SK-N-SH treated with all-trans-retinoic acid at 6 μM for 48 hours (cell line): ENCODE results near the gene ZMYM2.

Source experiments
- ATAC-seq: fragments of 200-7000 bp; cut with Tn5 transposase; 3 replicates; pipeline ENCODE4 v1.9.1; 2020; ENCODE audit warnings: mild to moderate bottlenecking, moderate library complexity
- ARNTL ChIP-seq: fragments of 450-650 bp; formaldehyde crosslinking; IDR thresholded peaks from 2 replicates; pipeline ENCODE4 v1.5.0; 2020; ENCODE audit warnings: low read depth, mild to moderate bottlenecking, moderate library complexity, borderline replicate concordance
- CSDC2 ChIP-seq: fragments of 250-450 bp; sonication (Bioruptor Pico); IDR thresholded peaks from 2 replicates; pipeline ENCODE4 v1.5.0; 2020; ENCODE audit warnings: mild to moderate bottlenecking, moderate library complexity
- CSRNP3 ChIP-seq: fragments of 250-450 bp; sonication (Bioruptor Pico); IDR thresholded peaks from 2 replicates; pipeline ENCODE4 v1.5.1; 2021; ENCODE audit warnings: mild to moderate bottlenecking, moderate library complexity
- ESRRG ChIP-seq: fragments of 250-450 bp; sonication (Bioruptor Pico); IDR thresholded peaks from 2 replicates; pipeline ENCODE4 v1.6.1; 2021; ENCODE audit warnings: mild to moderate bottlenecking
- ISL1 ChIP-seq: fragments of 250-450 bp; sonication (Bioruptor Pico); IDR thresholded peaks from 2 replicates; pipeline ENCODE4 v2.1.2; 2022; ENCODE audit warnings: mild to moderate bottlenecking, moderate library complexity
- OSR1 ChIP-seq: fragments of 250-450 bp; sonication (Bioruptor Pico); IDR thresholded peaks from 2 replicates; pipeline ENCODE4 v1.8.0; 2022; ENCODE audit warnings: moderate library complexity, mild to moderate bottlenecking, inconsistent platforms
- SNAI2 ChIP-seq: fragments of 250-450 bp; sonication (Bioruptor Pico); IDR thresholded peaks from 2 replicates; pipeline ENCODE4 v1.5.0; 2020; ENCODE audit warnings: mild to moderate bottlenecking, moderate library complexity
- TCF4 ChIP-seq: fragments of 250-450 bp; sonication (Bioruptor Pico); IDR thresholded peaks from 2 replicates; pipeline ENCODE4 v1.8.0; 2021; ENCODE audit warnings: mild to moderate bottlenecking, moderate library complexity, borderline replicate concordance
- ZFP30 ChIP-seq: fragments of 450-650 bp; formaldehyde crosslinking; IDR thresholded peaks from 2 replicates; pipeline ENCODE4 v1.5.0; 2022; ENCODE audit warnings: mild to moderate bottlenecking, moderate library complexity
- ZNF8 ChIP-seq: fragments of 450-650 bp; formaldehyde crosslinking; IDR thresholded peaks from 2 replicates; pipeline ENCODE4 v1.5.0; 2020; ENCODE audit warnings: mild to moderate bottlenecking, moderate library complexity
- TF ChIP-seq, protein P1 (sequence below): fragments of 250-450 bp; sonication (Bioruptor Pico); IDR thresholded peaks from 2 replicates; pipeline ENCODE4 v1.5.1; 2020; ENCODE audit warnings: low read depth, mild to moderate bottlenecking, moderate library complexity
- TF ChIP-seq, protein P2 (sequence below): fragments of 250-450 bp; sonication (Bioruptor Pico); IDR thresholded peaks from 2 replicates; pipeline ENCODE4 v1.5.0; 2020; ENCODE audit warnings: mild to moderate bottlenecking, moderate library complexity

The ZMYM2 gene

DNA sequence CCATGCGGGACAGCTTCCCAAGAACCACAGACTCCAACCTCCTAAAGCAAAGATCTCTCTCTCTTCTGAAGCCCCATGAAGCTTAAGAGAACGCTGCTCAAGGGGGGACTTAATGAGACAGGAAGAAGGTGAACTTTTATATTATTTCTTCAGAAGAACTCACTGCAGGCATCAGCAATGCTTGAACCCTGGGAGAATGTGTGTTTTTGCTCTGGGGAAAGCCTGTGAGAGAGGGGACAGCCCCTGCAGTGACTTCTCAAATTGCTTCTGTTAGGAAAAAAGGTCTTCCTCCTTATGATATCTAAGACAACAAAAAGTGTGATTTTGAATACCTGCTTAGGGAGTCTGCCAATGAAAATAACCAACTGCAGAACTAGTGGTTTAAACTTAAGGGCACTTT, 179.3 kb downstream of the ZMYM2 start:
- no peak for ATAC-seq
- no peak for TF ChIP-seq ZNF8
- TF ChIP-seq ISL1 (CRISPR knock-in tag): no peak
- no peak for TF ChIP-seq CSRNP3 (CRISPR knock-in tag)
- TF ChIP-seq, protein P1, sequence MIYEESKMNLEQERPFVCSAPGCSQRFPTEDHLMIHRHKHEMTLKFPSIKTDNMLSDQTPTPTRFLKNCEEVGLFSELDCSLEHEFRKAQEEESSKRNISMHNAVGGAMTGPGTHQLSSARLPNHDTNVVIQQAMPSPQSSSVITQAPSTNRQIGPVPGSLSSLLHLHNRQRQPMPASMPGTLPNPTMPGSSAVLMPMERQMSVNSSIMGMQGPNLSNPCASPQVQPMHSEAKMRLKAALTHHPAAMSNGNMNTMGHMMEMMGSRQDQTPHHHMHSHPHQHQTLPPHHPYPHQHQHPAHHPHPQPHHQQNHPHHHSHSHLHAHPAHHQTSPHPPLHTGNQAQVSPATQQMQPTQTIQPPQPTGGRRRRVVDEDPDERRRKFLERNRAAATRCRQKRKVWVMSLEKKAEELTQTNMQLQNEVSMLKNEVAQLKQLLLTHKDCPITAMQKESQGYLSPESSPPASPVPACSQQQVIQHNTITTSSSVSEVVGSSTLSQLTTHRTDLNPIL: no peak
- TF ChIP-seq, all 23 proteins: peak for 0

- no peak for ATAC-seq
- TF ChIP-seq CSDC2 (CRISPR knock-in tag): no peak
- TF ChIP-seq SNAI2: no peak
- TF ChIP-seq, protein P2, sequence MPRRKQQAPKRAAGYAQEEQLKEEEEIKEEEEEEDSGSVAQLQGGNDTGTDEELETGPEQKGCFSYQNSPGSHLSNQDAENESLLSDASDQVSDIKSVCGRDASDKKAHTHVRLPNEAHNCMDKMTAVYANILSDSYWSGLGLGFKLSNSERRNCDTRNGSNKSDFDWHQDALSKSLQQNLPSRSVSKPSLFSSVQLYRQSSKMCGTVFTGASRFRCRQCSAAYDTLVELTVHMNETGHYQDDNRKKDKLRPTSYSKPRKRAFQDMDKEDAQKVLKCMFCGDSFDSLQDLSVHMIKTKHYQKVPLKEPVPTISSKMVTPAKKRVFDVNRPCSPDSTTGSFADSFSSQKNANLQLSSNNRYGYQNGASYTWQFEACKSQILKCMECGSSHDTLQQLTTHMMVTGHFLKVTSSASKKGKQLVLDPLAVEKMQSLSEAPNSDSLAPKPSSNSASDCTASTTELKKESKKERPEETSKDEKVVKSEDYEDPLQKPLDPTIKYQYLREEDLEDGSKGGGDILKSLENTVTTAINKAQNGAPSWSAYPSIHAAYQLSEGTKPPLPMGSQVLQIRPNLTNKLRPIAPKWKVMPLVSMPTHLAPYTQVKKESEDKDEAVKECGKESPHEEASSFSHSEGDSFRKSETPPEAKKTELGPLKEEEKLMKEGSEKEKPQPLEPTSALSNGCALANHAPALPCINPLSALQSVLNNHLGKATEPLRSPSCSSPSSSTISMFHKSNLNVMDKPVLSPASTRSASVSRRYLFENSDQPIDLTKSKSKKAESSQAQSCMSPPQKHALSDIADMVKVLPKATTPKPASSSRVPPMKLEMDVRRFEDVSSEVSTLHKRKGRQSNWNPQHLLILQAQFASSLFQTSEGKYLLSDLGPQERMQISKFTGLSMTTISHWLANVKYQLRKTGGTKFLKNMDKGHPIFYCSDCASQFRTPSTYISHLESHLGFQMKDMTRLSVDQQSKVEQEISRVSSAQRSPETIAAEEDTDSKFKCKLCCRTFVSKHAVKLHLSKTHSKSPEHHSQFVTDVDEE: no peak
- no peak for TF ChIP-seq TCF4 (CRISPR knock-in tag)
- no peak for TF ChIP-seq OSR1 (CRISPR knock-in tag)
- TF ChIP-seq ESRRG (CRISPR knock-in tag): no peak
- TF ChIP-seq ZFP30 (CRISPR knock-in tag): no peak
- no peak for TF ChIP-seq ARNTL (CRISPR knock-in tag)
Measured at GRCh38 chr13:20140487-20140886, 182.0 kb downstream of the ZMYM2 start.
